HFF-Myc (cell line): ENCODE results near the gene TTC7B.

Experiments
- DNase-seq: peaks from one replicate; pipeline ENCODE4 v3.0.0-alpha.2; 2011; ENCODE audit warnings: low read depth; ENCODE audit errors: extremely low read depth
- H3K4me3 ChIP-seq: replicated peaks from 2 replicates; pipeline ENCODE4 v1.5.1; 2011; ENCODE audit warnings: low read depth, mild to moderate bottlenecking, control low read depth, low read length
- CTCF ChIP-seq: IDR thresholded peaks from 2 replicates; pipeline ENCODE4 v1.5.1; 2012; ENCODE audit warnings: mild to moderate bottlenecking, low read depth, low read length, control low read depth; ENCODE audit errors: missing control alignments

The TTC7B gene

GRCh38 chr14:90728951-90729350, 87.3 kb downstream of the TTC7B start:
- TF ChIP-seq CTCF = no peak
- H3K4me3 ChIP-seq = no peak overlapping the region
- DNase-seq = no peak

- no peak for DNase-seq
- no peak for TF ChIP-seq CTCF
- no peak overlapping the region for H3K4me3 ChIP-seq
Measured at GRCh38 chr14:90727082-90727481, 89.1 kb downstream of the TTC7B start.

GRCh38 chr14:90726656-90727055, 89.6 kb downstream of the TTC7B start:
- H3K4me3 ChIP-seq = no peak overlapping the region
- TF ChIP-seq CTCF = no peak
- peak; percentile 42 for DNase-seq

GRCh38 chr14:90724866-90725265, 91.4 kb downstream of the TTC7B start:
- no peak for DNase-seq
- no peak overlapping the region for H3K4me3 ChIP-seq
- TF ChIP-seq CTCF = no peak

- no peak for TF ChIP-seq CTCF
- DNase-seq = no peak
- no peak overlapping the region for H3K4me3 ChIP-seq
Measured at GRCh38 chr14:90722590-90722989, 93.6 kb downstream of the TTC7B start.

GRCh38 chr14:90721619-90722305, 94.5 kb downstream of the TTC7B start:
- no peak for DNase-seq
- H3K4me3 ChIP-seq = no peak overlapping the region
- TF ChIP-seq CTCF = no peak

- TF ChIP-seq CTCF = no peak
- no peak overlapping the region for H3K4me3 ChIP-seq
- no peak for DNase-seq
Measured at GRCh38 chr14:90720832-90721231, 95.4 kb downstream of the TTC7B start.
